Cerebellar cortex (tissue), 1 donor: ENCODE measurements around the gene GBP7.

Experiments used
- DNase-seq: peaks from one replicate; pipeline ENCODE4 v3.0.0-alpha.2; 2015; ENCODE audit warnings: low spot score

The GBP7 gene

GRCh38 chr1:89114662-89115061 lies 61.1 kb downstream of the GBP7 start:
- no peak for DNase-seq

- DNase-seq, result no peak
Observed at GRCh38 chr1:89112871-89113613, 62.8 kb downstream of the GBP7 start.

GRCh38 chr1:89104687-89105086 lies 71.1 kb downstream of the GBP7 start:
- no peak for DNase-seq

GRCh38 chr1:89104147-89104546 lies 71.7 kb downstream of the GBP7 start:
- no peak for DNase-seq

- no peak for DNase-seq
Observed at GRCh38 chr1:89102021-89102420, 73.8 kb downstream of the GBP7 start.

- DNase-seq, result no peak
Observed at GRCh38 chr1:89100412-89100811, 75.4 kb downstream of the GBP7 start.

GRCh38 chr1:89098857-89099256 lies 76.9 kb downstream of the GBP7 start:
- no peak for DNase-seq

- DNase-seq, result no peak
Observed at GRCh38 chr1:89095737-89096136, 80.1 kb downstream of the GBP7 start.

GRCh38 chr1:89089962-89090361 lies 85.8 kb downstream of the GBP7 start:
- no peak for DNase-seq

- no peak for DNase-seq
Observed at GRCh38 chr1:89088572-89088971, 87.2 kb downstream of the GBP7 start.

GRCh38 chr1:89087241-89087640 lies 88.6 kb downstream of the GBP7 start:
- no peak for DNase-seq

- DNase-seq, result peak; percentile 19
Observed at GRCh38 chr1:89085781-89086180, 90.0 kb downstream of the GBP7 start.
